Measurements from ENCODE around the gene STAG1.
"Not testable (repeated sequence)": the region's sequence is repeated elsewhere in the genome, so short reads cannot be mapped to it uniquely, and the experiment has no call there.

STAG1 gene

GRCh38 chr3:136503056-136503455 is 249.1 kb downstream of the STAG1 start:
- no peak for DNase-seq (ENCODE audit: low read depth)

- DNase-seq (ENCODE audit: low read depth): no peak
Observed at GRCh38 chr3:136498919-136499447, 253.2 kb downstream of the STAG1 start.

- DNase-seq (ENCODE audit: low read depth): no peak
Observed at GRCh38 chr3:136495213-136495612, 257.0 kb downstream of the STAG1 start.

GRCh38 chr3:136490646-136491405 is 261.4 kb downstream of the STAG1 start:
- DNase-seq (ENCODE audit: low read depth): no peak

- DNase-seq (ENCODE audit: low read depth): no peak
Observed at GRCh38 chr3:136485777-136486176, 266.4 kb downstream of the STAG1 start.

GRCh38 chr3:136476280-136476679 is 275.9 kb downstream of the STAG1 start:
- no peak for DNase-seq (ENCODE audit: low read depth)

DNA sequence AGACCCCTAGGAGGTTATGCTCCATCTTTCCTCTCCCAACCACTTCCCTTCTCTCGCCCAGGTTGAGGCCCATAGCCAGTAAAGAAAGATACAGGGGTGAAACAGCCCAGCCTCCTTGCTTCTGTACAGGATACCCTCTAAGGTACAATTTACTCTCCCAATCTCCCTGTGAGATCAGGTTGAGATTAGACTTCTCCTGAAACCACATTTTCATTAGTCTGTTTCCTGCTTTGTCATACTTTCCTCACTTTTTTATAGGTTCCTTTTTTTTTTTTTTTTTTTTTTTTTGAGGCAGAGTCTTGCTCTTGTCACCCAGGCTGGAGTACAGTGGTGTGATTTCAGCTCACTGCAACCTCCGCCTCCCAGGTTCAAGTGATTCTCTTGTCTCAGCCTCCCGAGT is 277.3 kb downstream of the STAG1 start:
- not testable (repeated sequence) for DNase-seq (ENCODE audit: low read depth)

DNA sequence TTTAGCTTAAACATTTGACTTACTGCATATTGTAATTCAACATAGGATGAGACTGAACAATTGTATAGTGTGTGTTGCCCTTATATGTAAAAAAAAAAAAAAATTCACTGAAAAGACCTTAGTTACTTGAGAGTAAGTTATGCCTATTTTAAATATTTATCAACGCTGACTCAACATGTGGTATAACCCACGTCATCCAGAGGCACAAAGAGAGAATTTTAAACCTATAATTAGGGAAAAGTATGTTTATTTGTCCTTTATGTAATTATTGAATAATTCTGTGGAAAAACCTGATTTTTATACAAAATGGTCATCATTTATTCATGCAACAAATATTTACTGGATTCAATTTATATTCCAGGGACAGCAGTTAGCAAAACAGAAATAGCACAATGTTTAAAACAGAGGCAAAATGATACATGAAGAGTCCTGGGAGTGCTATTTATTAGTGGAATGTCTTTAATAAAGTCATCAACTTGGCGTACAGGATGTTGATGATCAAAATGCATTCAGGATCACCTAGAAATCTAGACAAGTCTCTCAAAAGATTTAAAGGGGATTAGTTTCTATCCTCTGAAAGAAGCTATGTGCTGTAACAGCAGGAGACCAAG is 278.4 kb downstream of the STAG1 start:
- no peak for DNase-seq (ENCODE audit: low read depth)

DNA sequence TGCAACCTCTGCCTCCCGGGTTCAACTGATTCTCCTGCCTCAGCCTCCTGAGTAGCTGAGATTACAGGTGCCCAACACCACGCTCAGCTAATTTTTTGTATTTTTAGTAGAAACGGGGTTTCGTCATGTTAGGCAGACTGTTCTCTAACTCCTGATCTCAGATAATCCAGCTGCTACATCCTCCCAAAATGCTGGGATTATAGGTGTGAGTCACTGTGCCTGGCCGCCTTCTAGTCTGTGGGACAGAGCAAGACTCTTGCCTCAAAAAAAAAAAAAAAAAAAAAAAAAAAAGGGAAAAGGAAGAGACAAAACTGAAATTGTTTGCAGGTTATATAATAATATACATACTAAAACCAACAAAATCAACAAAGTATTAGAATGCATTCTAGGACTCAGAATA is 286.9 kb downstream of the STAG1 start:
- no peak for DNase-seq (ENCODE audit: low read depth)

- no peak for DNase-seq (ENCODE audit: low read depth)
Observed at GRCh38 chr3:136464502-136464901, 287.7 kb downstream of the STAG1 start.

- DNase-seq (ENCODE audit: low read depth): no peak
Observed at GRCh38 chr3:136463170-136463569, 289.0 kb downstream of the STAG1 start.

DNA sequence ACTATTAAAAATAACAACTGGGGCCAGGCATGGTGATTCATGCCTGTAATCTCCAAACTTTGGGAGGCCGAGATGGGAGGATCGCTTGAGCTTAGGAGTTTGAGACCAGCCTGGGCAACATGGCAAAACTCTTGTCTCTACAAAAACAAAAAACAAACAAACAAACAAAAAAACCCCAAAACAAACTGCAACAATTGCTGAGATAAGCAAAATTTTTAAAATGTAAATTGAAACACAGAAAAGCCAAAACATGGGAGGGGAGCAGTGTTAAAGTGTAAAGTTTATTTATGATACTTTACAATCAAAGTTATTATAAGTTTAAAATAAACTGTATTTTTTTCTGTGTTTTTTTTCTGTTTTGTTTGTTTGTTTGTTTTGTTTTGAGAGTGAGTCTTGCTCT is 294.4 kb downstream of the STAG1 start:
- DNase-seq (ENCODE audit: low read depth): no peak

GRCh38 chr3:136456196-136456595 is 296.0 kb downstream of the STAG1 start:
- no peak for DNase-seq (ENCODE audit: low read depth)

DNA sequence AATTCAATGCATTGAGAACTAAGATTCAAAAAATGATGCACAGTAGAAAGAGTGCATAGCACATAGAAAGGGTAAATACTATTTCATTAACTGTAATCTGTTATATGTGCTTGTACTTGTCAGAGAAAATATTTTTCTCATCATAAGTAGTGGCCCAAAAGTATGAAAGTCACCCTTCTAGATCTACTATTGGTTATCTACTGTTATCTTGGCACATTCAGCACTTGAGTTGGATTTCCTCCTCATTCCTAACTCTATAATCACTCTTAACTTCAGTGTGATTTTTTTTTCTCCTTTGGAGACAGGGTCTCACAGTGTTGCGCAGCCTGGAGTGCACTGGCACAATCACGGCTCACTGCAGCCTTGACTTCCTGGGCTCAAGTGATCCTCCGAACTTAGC is 307.6 kb downstream of the STAG1 start:
- no peak for DNase-seq (ENCODE audit: low read depth)

DNA sequence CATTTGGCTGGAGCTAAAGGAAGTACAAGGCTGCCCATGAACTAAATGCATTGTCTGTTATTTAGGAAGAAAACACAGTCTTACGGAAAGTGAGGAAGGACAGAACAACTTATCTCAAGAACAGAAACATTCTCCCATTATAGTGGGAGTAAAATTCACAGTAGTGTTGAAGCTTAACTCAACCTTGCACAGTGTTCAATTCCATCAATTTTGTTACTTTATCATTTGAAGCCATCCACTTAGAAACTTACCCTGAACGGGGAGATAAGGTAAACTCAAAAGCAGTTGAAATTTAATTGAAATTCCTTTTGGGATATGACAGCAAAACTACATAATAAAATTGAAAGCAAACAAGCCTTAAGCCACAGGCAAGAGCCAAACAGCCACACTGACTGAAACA is 315.1 kb downstream of the STAG1 start:
- no peak for DNase-seq (ENCODE audit: low read depth)

DNA sequence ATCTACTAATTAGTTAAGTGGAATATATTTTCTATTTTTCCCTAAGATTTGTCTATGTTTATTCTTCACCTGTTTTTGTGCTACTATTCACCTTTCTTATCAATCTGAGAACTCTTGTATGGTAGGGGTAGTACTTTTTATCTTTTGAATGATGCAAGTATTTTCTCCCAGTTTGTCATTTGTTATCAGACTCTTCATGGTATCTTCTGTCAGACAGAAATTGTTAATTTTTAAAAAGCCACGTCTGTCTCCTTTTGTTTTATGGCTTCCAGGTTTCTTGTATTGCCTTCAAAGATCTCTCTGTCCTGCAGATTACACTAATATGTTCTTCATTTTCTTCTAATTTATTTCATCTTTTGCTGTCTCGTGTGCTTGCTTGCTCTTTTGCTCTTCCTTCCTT is 317.7 kb downstream of the STAG1 start:
- DNase-seq (ENCODE audit: low read depth): no peak

GRCh38 chr3:136432685-136433084 is 319.5 kb downstream of the STAG1 start:
- no peak for DNase-seq (ENCODE audit: low read depth)

DNA sequence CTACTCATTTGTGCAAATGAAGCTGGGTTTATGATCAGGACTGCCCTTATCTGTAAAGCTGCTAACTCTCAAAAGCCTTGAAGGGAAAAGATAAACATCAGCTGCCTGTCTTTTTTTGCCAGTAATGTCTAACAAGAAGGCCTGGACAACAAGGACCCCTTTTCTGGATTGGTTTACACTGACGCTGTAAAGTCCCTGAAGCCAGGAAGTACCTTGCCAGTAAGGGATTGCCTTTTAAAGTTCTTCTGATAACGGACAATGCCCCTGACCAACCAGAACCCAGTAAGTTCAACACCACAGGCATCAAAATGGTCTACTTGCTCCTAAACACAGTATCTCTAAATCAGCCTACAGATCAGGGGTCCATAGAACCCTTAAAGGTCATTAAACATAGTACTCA is 324.0 kb downstream of the STAG1 start:
- no peak for DNase-seq (ENCODE audit: low read depth)

GRCh38 chr3:136427236-136427635 is 324.9 kb downstream of the STAG1 start:
- DNase-seq (ENCODE audit: low read depth): no peak

DNA sequence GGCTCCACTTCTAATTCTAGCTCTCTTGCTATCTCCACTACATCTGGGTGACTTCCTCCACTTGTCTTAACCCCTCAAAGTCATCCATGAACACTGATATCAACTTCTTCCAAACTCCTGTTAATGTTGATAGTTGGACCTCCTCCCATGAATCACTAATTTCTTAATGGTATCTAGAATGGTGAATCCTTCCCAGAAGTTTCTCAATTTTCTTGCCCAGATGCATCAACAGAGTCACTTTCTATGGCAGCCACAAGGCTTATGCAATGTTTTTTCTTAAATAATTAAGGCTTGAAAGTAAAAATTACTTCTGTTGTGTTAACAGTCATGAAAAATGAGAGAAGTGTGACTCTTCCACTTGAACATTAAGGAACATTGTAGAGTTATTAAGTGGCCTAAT is 337.7 kb downstream of the STAG1 start:
- no peak for DNase-seq (ENCODE audit: low read depth)

- DNase-seq (ENCODE audit: low read depth): no peak
Observed at GRCh38 chr3:136412307-136412706, 339.9 kb downstream of the STAG1 start.

DNA sequence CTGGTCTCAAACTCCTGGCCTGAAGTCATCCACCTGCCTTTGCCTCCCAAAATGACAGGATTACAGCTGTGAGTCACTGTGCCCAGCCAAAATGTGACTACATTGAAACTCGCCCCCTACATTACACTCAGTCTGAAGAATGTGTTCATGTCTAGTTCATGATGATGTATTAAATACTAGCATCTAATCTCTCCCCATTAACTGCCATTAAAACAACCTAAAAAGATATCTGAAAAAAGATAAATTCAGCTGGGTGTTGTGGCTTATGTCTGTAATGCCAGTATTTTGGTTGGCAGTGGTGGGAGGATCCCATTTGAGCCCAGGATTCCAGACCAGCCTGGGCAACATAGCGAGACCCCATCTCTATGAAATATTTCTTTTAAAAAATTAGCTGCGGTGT is 342.6 kb downstream of the STAG1 start:
- no peak for DNase-seq (ENCODE audit: low read depth)

DNA sequence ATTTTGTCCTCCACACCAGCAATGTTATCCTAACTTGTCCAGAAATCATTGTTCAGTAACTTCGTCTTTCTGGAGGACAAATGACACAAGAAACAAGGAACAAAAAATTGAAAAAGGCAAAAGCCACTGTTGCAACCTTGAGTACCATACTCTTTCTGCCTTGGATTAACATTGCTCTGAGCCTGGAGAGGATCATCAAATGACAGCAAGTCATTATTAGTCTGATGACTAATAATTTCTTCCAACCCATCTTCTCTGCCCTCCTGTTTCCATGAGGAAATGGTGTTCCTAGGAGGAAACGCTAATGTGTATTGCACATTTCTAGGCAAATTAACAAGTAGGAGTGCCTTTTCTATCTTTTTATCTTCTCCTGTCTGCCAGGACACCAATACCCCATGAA is 348.1 kb downstream of the STAG1 start:
- no peak for DNase-seq (ENCODE audit: low read depth)

DNA sequence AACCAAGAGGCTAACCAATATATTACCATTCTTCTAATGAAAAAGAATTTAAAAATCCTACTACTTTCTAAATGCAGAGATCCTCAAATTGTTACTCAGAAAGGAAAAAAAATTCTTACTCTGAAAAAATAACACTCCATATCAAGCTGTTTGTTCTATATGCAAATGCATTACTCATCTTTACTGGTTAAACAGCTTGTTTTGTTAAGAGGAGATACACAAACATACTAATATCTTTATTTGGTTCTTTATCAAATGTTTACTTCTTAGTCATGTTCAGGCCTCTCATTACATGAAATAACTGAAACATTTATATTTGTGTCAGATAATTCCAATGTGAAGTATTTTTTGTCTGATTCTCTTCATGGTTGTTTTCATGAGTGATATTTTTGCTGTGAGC is 355.3 kb downstream of the STAG1 start:
- no peak for DNase-seq (ENCODE audit: low read depth)

Measured in CMK (cell line).